Right cardiac atrium (tissue), 5 donors: Measurements from ENCODE around the gene KLC1. TPM values are rescaled to one million over a fixed set of nuclear protein-coding genes. Genes with fewer than 3 reads are reported as not detected.

Source experiments
- ATAC-seq, 2 donors: fragments of 200-7000 bp; cut with Tn5 transposase; one replicate each; pipeline versions ENCODE4 v1.8.0 to v1.9.1; 2020; ENCODE audit warnings: moderate library complexity in 2 of 2, mild to moderate bottlenecking in 1 of 2
- DNase-seq, 3 donors: peaks; one replicate each; pipeline ENCODE4 v3.0.0-alpha.2; 2020
- H3K27ac ChIP-seq: one replicate; pipeline ENCODE4 v1.5.1; 2013; ENCODE audit warnings: mild to moderate bottlenecking, low read length, control low read depth, moderate library complexity
- H3K27me3 ChIP-seq: one replicate; pipeline ENCODE4 v1.6.1; 2013; ENCODE audit not compliant: control insufficient read depth, insufficient read depth
- H3K4me1 ChIP-seq: one replicate; pipeline ENCODE4 v1.6.1; 2013; ENCODE audit warnings: low read length; ENCODE audit not compliant: control insufficient read depth, insufficient read depth
- H3K4me3 ChIP-seq: one replicate; pipeline ENCODE4 v1.5.1; 2013; ENCODE audit warnings: low read length, control low read depth
- H3K9me3 ChIP-seq: one replicate; pipeline ENCODE4 v1.6.1; 2013; ENCODE audit warnings: low read length; ENCODE audit not compliant: control insufficient read depth
- WGBS: extraction: QIAGEN DNeasy Blood & Tissue Kit; methylation state at CpG from one replicate; pipeline ENCODE4 v1.1.7; 2013; 5-methylcytosine and 5-hydroxymethylcytosine counted together
- intact Hi-C, 4 donors: fragments of 100-400 bp; cut with DNase I; formaldehyde crosslinking; loops; one replicate each; pipeline versions ENCODE4 v1.11.0 to v1.14.0; 2022 to 2023
- polyA plus RNA-seq: library from polyadenylated mRNA; stranded (reverse); fragments of 200-250 nt; gene quantifications from one replicate; pipeline ENCODE4 v1.2.3, GENCODE V29; 2013
- total RNA-seq, 4 donors: library from RNA; stranded (reverse); fragmentation: NEBNext Ultra II Directional; extraction: Animal tissue kit (Norgen Biotek cat#: 25700); gene quantifications; one replicate each; pipeline ENCODE4 v1.2.1, GENCODE V29; 2021
- donor health status: healthy with polysubstance abuse.
- donor health status: DM: no; HTN: yes; CAD: no.
- donor health status: DM: no; HTN: no; CAD: no.
- donor health status: DM: no; HTN: yes; CAD: no; lungs with severe emphysema.
- donor health status: DM: yes; HTN: yes; CAD: no.

KLC1 gene
- total and polyA plus RNA-seq, 5 donors = 110 to 137 (median 126) TPM

GRCh38 chr14:103725001-103725682 is 96.1 kb downstream of the KLC1 start:
- Histone ChIP-seq H3K4me1 (peaks cover 8% of the 10 kb centered on the region), H3K4me3 (no peak overlapping the region), H3K9me3 (no peaks in the 10 kb centered on the region), H3K27me3 (no peaks in the 10 kb centered on the region), H3K27ac (no peak overlapping the region)
- 91% methylated on average over 29 of the region's 29 CpGs for WGBS
- intact Hi-C loops = no loop called here
- ATAC-seq (no peak), DNase-seq (peak in 2 of 3 donors; percentile 52 to 53)

- ATAC-seq (no peak), DNase-seq (peak in 2 of 3 donors; percentile 52 to 59)
- H3K27me3 ChIP-seq = no peaks in the 10 kb centered on the region
- H3K4me3 ChIP-seq = no peak overlapping the region
- intact Hi-C loops = no loop called here
- H3K9me3 ChIP-seq = no peaks in the 10 kb centered on the region
- H3K4me1 ChIP-seq = peaks cover 8% of the 10 kb centered on the region
- WGBS = 91% methylated on average over 16 of the region's 16 CpGs
- no peak overlapping the region for H3K27ac ChIP-seq
Measured at GRCh38 chr14:103725739-103726395, 96.9 kb downstream of the KLC1 start.

GRCh38 chr14:103726474-103726873 is 97.5 kb downstream of the KLC1 start:
- intact Hi-C loops = no loop called here
- no peaks in the 10 kb centered on the region for H3K9me3 ChIP-seq
- WGBS = 92% methylated on average over 18 of the region's 18 CpGs
- ATAC-seq (no peak), DNase-seq (peak in 2 of 3 donors; percentile 23 to 42)
- peaks cover 8% of the 10 kb centered on the region for H3K4me1 ChIP-seq
- no peak overlapping the region for H3K4me3 ChIP-seq
- no peak overlapping the region for H3K27ac ChIP-seq
- H3K27me3 ChIP-seq = no peaks in the 10 kb centered on the region

- peaks cover 8% of the 10 kb centered on the region for H3K4me1 ChIP-seq
- ATAC-seq (no peak), DNase-seq (peak in 2 of 3 donors; percentile 58 to 59)
- 82% methylated on average over 53 of the region's 53 CpGs for WGBS
- H3K4me3 ChIP-seq = no peak overlapping the region
- no peaks in the 10 kb centered on the region for H3K27me3 ChIP-seq
- H3K27ac ChIP-seq = no peak overlapping the region
- no peaks in the 10 kb centered on the region for H3K9me3 ChIP-seq
- intact Hi-C loops = no loop called here
Measured at GRCh38 chr14:103727313-103727980, 98.4 kb downstream of the KLC1 start.

GRCh38 chr14:103728141-103728540 is 99.1 kb downstream of the KLC1 start:
- intact Hi-C loops = no loop called here
- peaks cover 4% of the 10 kb centered on the region for H3K4me1 ChIP-seq
- 94% methylated on average over 19 of the region's 19 CpGs for WGBS
- no peaks in the 10 kb centered on the region for H3K9me3 ChIP-seq
- no peak for ATAC-seq
- H3K27ac ChIP-seq = no peak overlapping the region
- no peaks in the 10 kb centered on the region for H3K27me3 ChIP-seq
- no peak overlapping the region for H3K4me3 ChIP-seq
- no peak for DNase-seq

GRCh38 chr14:103728721-103729120 is 99.7 kb downstream of the KLC1 start:
- WGBS = 71% methylated on average over 12 of the region's 12 CpGs

GRCh38 chr14:103729496-103730448 is 100.8 kb downstream of the KLC1 start:
- WGBS = 67% methylated on average over 24 of the region's 24 CpGs
- H3K4me1 ChIP-seq = no peaks in the 10 kb centered on the region
- peak; percentile 0 to 12 for ATAC-seq
- no peak for DNase-seq
- intact Hi-C loops = no loop called here
- H3K4me3 ChIP-seq = no peak overlapping the region
- no peaks in the 10 kb centered on the region for H3K27me3 ChIP-seq
- no peaks in the 10 kb centered on the region for H3K9me3 ChIP-seq
- no peak overlapping the region for H3K27ac ChIP-seq

More at GRCh38 chr14:103728721-103729120, 99.7 kb downstream of the KLC1 start:
- H3K4me1 ChIP-seq = peaks cover 2% of the 10 kb centered on the region
- no peak for ATAC-seq
- H3K9me3 ChIP-seq = no peaks in the 10 kb centered on the region
- no peak for DNase-seq
- no peak overlapping the region for H3K27ac ChIP-seq
- H3K27me3 ChIP-seq = no peaks in the 10 kb centered on the region
- H3K4me3 ChIP-seq = no peak overlapping the region
- intact Hi-C loops = no loop called here

- no peak overlapping the region for H3K27ac ChIP-seq
- H3K4me3 ChIP-seq = no peak overlapping the region
- DNase-seq (peak; percentile 51 to 83 (median 80)), ATAC-seq (peak; percentile 56 to 73)
- no peaks in the 10 kb centered on the region for H3K9me3 ChIP-seq
- WGBS = 66% methylated on average over 15 of the region's 15 CpGs
- H3K27me3 ChIP-seq = no peaks in the 10 kb centered on the region
- no peaks in the 10 kb centered on the region for H3K4me1 ChIP-seq
- intact Hi-C loops = no loop called here
Measured at GRCh38 chr14:103730490-103731035, 101.6 kb downstream of the KLC1 start.

- H3K27me3 ChIP-seq = no peaks in the 10 kb centered on the region
- 88% methylated on average over 15 of the region's 15 CpGs for WGBS
- H3K4me1 ChIP-seq = peaks cover 3% of the 10 kb centered on the region
- intact Hi-C loops = no loop called here
- H3K4me3 ChIP-seq = no peak overlapping the region
- ATAC-seq (no peak), DNase-seq (no peak)
- no peaks in the 10 kb centered on the region for H3K9me3 ChIP-seq
- no peak overlapping the region for H3K27ac ChIP-seq
Measured at GRCh38 chr14:103731481-103731880, 102.5 kb downstream of the KLC1 start.
